K562 (cell line): ENCODE results near the gene PRDM15. TPM values are rescaled to one million over a fixed set of nuclear protein-coding genes. Genes with fewer than 3 reads are reported as not detected.

Experiments
- ATAC-seq: fragments of 200-7000 bp; cut with Tn5 transposase; 3 replicates; pipeline ENCODE4 v1.9.1; 2020; ENCODE audit warnings: moderate library complexity
- BruUV-seq: library from RNA; stranded (reverse); fragments of 400-500 nt; replicated peaks from 2 replicates; lab custom pipeline; 2021; lab: Mats Ljungman, UMichigan
- CTCF ChIA-PET: fragments of 300-600 bp; formaldehyde crosslinking; extraction: SDS; loops from one replicate; lab custom pipeline; 2021; ENCODE audit warnings: low intra/inter-chr PET ratio; lab: Yijun Ruan, JAX
- POLR2A ChIA-PET: fragments of 300-600, 350-650 bp; sonication (Branson Sonifier 250); formaldehyde crosslinking; extraction: SDS; loops from one replicate; lab custom pipeline; 2021; ENCODE audit warnings: antibody characterized with exemption, inconsistent platforms; lab: Yijun Ruan, JAX
- DNase-seq, 4 experiments: peaks; one replicate each; pipeline versions ENCODE4 v3.0.0 to v3.0.0-alpha.2; 2011 to 2018; ENCODE audit warnings: low spot score in 3 of 4, mixed read lengths in 3 of 4; ENCODE audit errors: extremely low read depth in 1 of 4
- FAIRE-seq: peaks from 2 replicates; lab custom pipeline; 2011; peaks lifted over from hg19 to GRCh38; lab: Jason Lieb, UNC
- H2AFZ ChIP-seq: 2 replicates; pipeline ENCODE4 v1.6.0; 2011; ENCODE audit warnings: low read depth, low read length, control low read depth, inconsistent platforms
- H3K27ac ChIP-seq: fragments of 200-600 bp; 3 replicates; pipeline ENCODE4 v1.8.0; 2011; ENCODE audit warnings: low read depth, mild to moderate bottlenecking, control low read depth, inconsistent platforms, low read length, moderate library complexity, mixed read lengths; ENCODE audit errors: extremely low read depth
- H3K27me3 ChIP-seq, 2 experiments: fragments of 300-600 bp in 1 of 2; 2 replicates in 1 of 2; 3 replicates in 1 of 2; pipeline versions ENCODE4 v1.6.0 to v1.8.0; 2011; ENCODE audit warnings: inconsistent platforms in 2 of 2, low read length in 2 of 2, mild to moderate bottlenecking in 1 of 2, mixed read lengths in 1 of 2, moderate library complexity in 1 of 2; ENCODE audit not compliant: control insufficient read depth in 2 of 2, insufficient read depth in 2 of 2
- H3K36me3 ChIP-seq: fragments of 300-600 bp; 3 replicates; pipeline ENCODE4 v1.8.0; 2011; ENCODE audit warnings: mild to moderate bottlenecking, low read length, inconsistent platforms; ENCODE audit not compliant: control insufficient read depth, insufficient read depth
- H3K4me1 ChIP-seq, 2 experiments: fragments of 200-600 bp in 1 of 2; replicated peaks in 1 of 2; 2 replicates in 1 of 2; 3 replicates in 1 of 2; pipeline versions ENCODE4 v1.5.1 to v1.8.0; 2011; ENCODE audit warnings: inconsistent platforms in 2 of 2, low read length in 2 of 2, mild to moderate bottlenecking in 1 of 2, mixed read lengths in 1 of 2, moderate library complexity in 1 of 2; ENCODE audit not compliant: control insufficient read depth in 2 of 2, insufficient read depth in 2 of 2
- H3K4me2 ChIP-seq: 2 replicates; pipeline ENCODE4 v1.6.1; 2011; ENCODE audit warnings: low read length, control low read depth, inconsistent platforms, mixed read lengths; ENCODE audit not compliant: insufficient read depth
- H3K4me3 ChIP-seq: fragments of 200-600 bp; sonication (generic), shearing (Covaris generic); 2 replicates; pipeline ENCODE4 v1.5.1; 2016; ENCODE audit warnings: control low read depth, inconsistent platforms
- H3K79me2 ChIP-seq: fragments of 200-600 bp; 3 replicates; pipeline ENCODE4 v1.8.0; 2011; ENCODE audit warnings: low read length, inconsistent platforms; ENCODE audit not compliant: control insufficient read depth, insufficient read depth
- H3K9ac ChIP-seq, 2 experiments: 2 replicates each; pipeline versions ENCODE4 v1.6.0 to v1.6.1; 2011; ENCODE audit warnings: low read depth in 2 of 2, low read length in 2 of 2, control low read depth in 1 of 2, inconsistent platforms in 1 of 2, mild to moderate bottlenecking in 1 of 2, mixed read lengths in 1 of 2; ENCODE audit not compliant: insufficient read depth in 1 of 2
- H3K9me1 ChIP-seq: one replicate; pipeline ENCODE4 v1.6.0; 2011; ENCODE audit warnings: inconsistent platforms, mild to moderate bottlenecking, low read length, moderate library complexity; ENCODE audit not compliant: control insufficient read depth, insufficient read depth
- H3K9me3 ChIP-seq: replicated peaks from 2 replicates; pipeline ENCODE4 v1.5.1; 2011; ENCODE audit warnings: low read depth, low read length, inconsistent platforms; ENCODE audit not compliant: control insufficient read depth, insufficient read depth
- H4K20me1 ChIP-seq: replicated peaks from 2 replicates; pipeline ENCODE4 v1.6.1; 2011; ENCODE audit warnings: low read length, inconsistent platforms, mixed read lengths; ENCODE audit not compliant: control insufficient read depth, insufficient read depth
- DMBX1 ChIP-seq: fragments of 250-450 bp; sonication (Bioruptor Pico); IDR thresholded peaks from 2 replicates; pipeline ENCODE4 v1.8.0; 2022; ENCODE audit warnings: inconsistent platforms, mild to moderate bottlenecking, moderate library complexity, borderline replicate concordance
- ETS1 ChIP-seq: conservative IDR thresholded peaks from 2 replicates; pipeline ENCODE4 v1.6.1; 2011; ENCODE audit warnings: low read depth, mild to moderate bottlenecking, low read length; ENCODE audit not compliant: control insufficient read depth
- FOXP1 ChIP-seq: sonication (generic); formaldehyde crosslinking; IDR thresholded peaks from 2 replicates; pipeline ENCODE4 v1.8.0; 2022; ENCODE audit warnings: mild to moderate bottlenecking, missing genetic modification reagents
- HNRNPUL1 ChIP-seq: fragments of 200-400 bp; formaldehyde crosslinking; IDR thresholded peaks from 2 replicates; pipeline ENCODE4 v1.6.1; 2017; ENCODE audit warnings: low read length
- ID3 ChIP-seq, 2 experiments: fragments of 250-450 bp in 1 of 2; fragments of 450-650 bp in 1 of 2; sonication (Bioruptor Pico) in 1 of 2; IDR thresholded peaks; 2 replicates each; pipeline versions ENCODE4 v1.6.1 to v1.8.0; 2016 to 2021; ENCODE audit warnings: mild to moderate bottlenecking in 2 of 2, moderate library complexity in 2 of 2, missing compliant biosample characterization in 1 of 2, missing genetic modification characterization in 1 of 2
- KLF16 ChIP-seq: IDR thresholded peaks from 2 replicates; pipeline ENCODE4 v1.6.1; 2016; ENCODE audit warnings: antibody characterized with exemption
- REST ChIP-seq, 2 experiments: fragments of 450-650 bp; formaldehyde crosslinking in 1 of 2; IDR thresholded peaks; 2 replicates each; pipeline versions ENCODE4 v1.4.0 to v1.6.1; 2014 to 2020; ENCODE audit warnings: mild to moderate bottlenecking in 2 of 2, borderline replicate concordance in 1 of 2, low read depth in 1 of 2
- SMC3 ChIP-seq: conservative IDR thresholded peaks from 2 replicates; pipeline ENCODE4 v1.6.1; 2011; ENCODE audit warnings: low read depth, low read length, improper control_type of control experiment; ENCODE audit not compliant: insufficient read depth
- STAG1 ChIP-seq: sonication (generic); formaldehyde crosslinking; IDR thresholded peaks from 2 replicates; pipeline ENCODE4 v1.5.0; 2020; ENCODE audit warnings: missing genetic modification reagents, borderline replicate concordance
- WGBS: fragments of 100-300 bp; shearing (Covaris generic); methylation state at CpG from one replicate; pipeline ENCODE4 v1.1.6; 2016; ENCODE audit warnings: low coverage, mixed read lengths; ENCODE audit not compliant: insufficient coverage; ENCODE audit errors: missing lambda C conversion rate; 5-methylcytosine and 5-hydroxymethylcytosine counted together
- in situ Hi-C: fragments of 300-500 bp; cut with MboI; formaldehyde crosslinking; loops from 4 replicates; pipeline ENCODE4 v1.15.0; 2018; ENCODE audit warnings: inconsistent platforms, mixed read lengths
- intact Hi-C: fragments of 100-400 bp; cut with micrococcal nuclease; formaldehyde crosslinking; loops from 2 replicates; pipeline ENCODE4 v1.14.2; 2022
- polyA plus RNA-seq, 8 experiments: library from polyadenylated mRNA; depleted of rRNA in 4 of 8; stranded (reverse) in 5 of 8; unstranded in 3 of 8; fragments of >200 nt; fragmentation: Nextera tagmentation in 2 of 8; fragmentation: Illumina TruSeq in 1 of 8; extraction: Ambion mirVana in 2 of 8; extraction: Trizol in 1 of 8; gene quantifications; 2 replicates each; pipeline versions ENCODE4 v1.2.1 to v1.2.3, GENCODE V29; 2011 to 2014; ENCODE audit warnings: inconsistent platforms in 1 of 8, missing spikeins in 1 of 8
- total RNA-seq, 7 experiments: library from RNA; depleted of rRNA in 6 of 7; stranded (reverse); fragments of >200 nt in 6 of 7; fragmentation: Illumina TruSeq in 2 of 7; extraction: Trizol in 2 of 7; gene quantifications; 2 replicates each; pipeline versions ENCODE4 v1.2.1 to v1.2.3, GENCODE V29; 2011 to 2021; ENCODE audit warnings: low replicate concordance in 1 of 7

Gene PRDM15
- total and polyA plus RNA-seq, 9 of the 15 experiments (the other 6 are each of a cell fraction or from before 2014, with no cell fraction given) = 0.93 to 9.2 (median 6.2) TPM

- DNase-seq (peak; percentile 63 to 73 (median 66)), FAIRE-seq (peak; percentile 29), ATAC-seq (peak; percentile 91)
- intact Hi-C loops (loop anchor here (2.0 to 10.0 kb wide), 2 partner anchors 165 to 493 kb away; no protein-coding TSS in a partner anchor), in situ Hi-C loops (no loop called here)
- Histone ChIP-seq H3K4me1 (peaks cover under 1 to 11% of the 10 kb centered on the region in 2 experiments; a peak in 3 of 5 replicates), H3K4me3 (no peak overlapping the region), H3K9me1 (no peaks in the 10 kb centered on the region), H3K9me3 (no peaks in the 10 kb centered on the region), H3K27me3 (peaks cover 37 to 38% of the 10 kb centered on the region in 2 experiments), H3K79me2 (no peaks in the 10 kb centered on the region), H3K27ac (no peak overlapping the region), H3K9ac (peak overlapping the region in 1 of 2 experiments; percentile 26; a peak in 1 of 4 replicates), H4K20me1 (0 out of 2 replicates have a peak, but pooled peaks cover 5% of the 10 kb centered on the region), H3K36me3 (no peaks in the 10 kb centered on the region), H2AFZ (no peak overlapping the region), H3K4me2 (no peak overlapping the region)
- ChIA-PET CTCF (interaction anchor here (0.6 to 2.5 kb wide), 4 partner anchors 164 to 657 kb away, joined by 4 to 19 read pairs (median 7); no protein-coding TSS in a partner anchor), POLR2A (interaction anchor here (0.6 to 1.4 kb wide), 6 partner anchors 9 to 556 kb away, joined by 3 to 4 read pairs (median 3); no protein-coding TSS in a partner anchor)
- BruUV-seq = no TSS peak
- 5% methylated on average over 32 of the region's 45 CpGs for WGBS
- TF ChIP-seq HNRNPUL1 (no peak), FOXP1 (CRISPR knock-in tag) (no peak), STAG1 (CRISPR knock-in tag) (peak; percentile 56; the same call in 1 of the 2 replicates), ID3 (CRISPR knock-in tag; IDR thresholded peaks at IDR 0.05) (no peak), ID3 (tag; IDR thresholded peaks at IDR 0.05) (0 out of 2 replicates have a peak, but pooled peaks have one; percentile 27), REST (IDR thresholded peaks at IDR 0.05; ENCODE audit: borderline replicate concordance) (peak; percentile 51; the same call in 1 of the 2 replicates), REST (CRISPR knock-in tag; IDR thresholded peaks at IDR 0.05; ENCODE audit: low read depth) (no peak), ETS1 (no peak), DMBX1 (CRISPR knock-in tag) (no peak), SMC3 (peak; percentile 79), KLF16 (no peak)
Observed at GRCh38 chr21:41777951-41778815, 101.0 kb downstream of the PRDM15 start.
